AG08396 (cell line): ENCODE data around the gene IQGAP1.

ENCODE experiments used
- DNase-seq: peaks from one replicate; pipeline ENCODE4 v3.0.0; 2012; ENCODE audit warnings: low spot score, mixed read lengths

The IQGAP1 gene

GRCh38 chr15:90529371-90530249 lies 141.6 kb downstream of the IQGAP1 start, which contains the start of gene CRTC3:
Gene CRTC3 (plus strand): TSS chr15:90529923. CDS start chr15:90530072, 149 bp downstream.
- peak; percentile 90 for DNase-seq

GRCh38 chr15:90530250-90531051 lies 142.4 kb downstream of the IQGAP1 start:
- DNase-seq, result peak; percentile 81

DNA sequence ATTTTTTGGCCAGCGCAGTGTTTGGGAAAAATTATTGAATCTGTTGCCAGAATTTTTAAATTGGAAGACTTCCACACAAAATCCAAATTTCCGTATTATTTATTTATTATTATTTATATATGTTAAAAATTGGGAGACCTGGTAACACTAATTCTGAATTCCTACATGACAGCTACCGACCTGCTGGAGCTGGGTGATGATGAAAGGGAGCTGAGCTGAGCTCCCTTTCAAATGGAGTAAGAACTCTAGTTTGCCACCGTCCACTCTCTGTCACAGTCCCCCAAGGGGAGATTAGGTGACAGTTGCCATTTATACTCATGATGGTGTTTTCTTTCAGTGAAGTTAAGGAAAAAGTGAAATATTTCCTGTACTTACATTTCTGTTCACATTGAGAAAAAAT lies 143.1 kb downstream of the IQGAP1 start:
- peak; percentile 42 for DNase-seq

DNA sequence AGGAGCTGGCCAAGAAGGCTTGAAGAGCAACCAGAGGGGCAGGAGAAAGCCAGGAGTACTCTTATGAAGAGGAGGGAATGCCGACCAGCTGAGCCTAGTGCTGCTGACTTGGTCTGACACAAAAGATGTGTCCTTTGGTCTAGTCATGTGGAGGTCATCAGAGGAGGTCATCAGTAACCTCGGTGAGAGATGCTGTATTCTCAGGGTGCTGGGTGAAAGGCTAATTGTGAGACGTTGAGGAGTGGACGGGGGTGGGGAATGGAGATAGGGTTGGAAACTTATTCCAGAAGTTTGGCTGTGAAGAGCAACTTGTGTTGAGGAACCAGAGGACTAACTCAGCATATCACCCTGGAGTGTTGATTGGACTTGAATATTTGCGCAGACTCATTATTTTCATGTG lies 147.2 kb downstream of the IQGAP1 start:
- no peak for DNase-seq

GRCh38 chr15:90539789-90540188 lies 151.7 kb downstream of the IQGAP1 start:
- no peak for DNase-seq

GRCh38 chr15:90540768-90541167 lies 152.7 kb downstream of the IQGAP1 start:
- DNase-seq, result no peak

- no peak for DNase-seq
These were observed 157.1 kb downstream of the IQGAP1 start for GRCh38 chr15:90545095-90545494.

DNA sequence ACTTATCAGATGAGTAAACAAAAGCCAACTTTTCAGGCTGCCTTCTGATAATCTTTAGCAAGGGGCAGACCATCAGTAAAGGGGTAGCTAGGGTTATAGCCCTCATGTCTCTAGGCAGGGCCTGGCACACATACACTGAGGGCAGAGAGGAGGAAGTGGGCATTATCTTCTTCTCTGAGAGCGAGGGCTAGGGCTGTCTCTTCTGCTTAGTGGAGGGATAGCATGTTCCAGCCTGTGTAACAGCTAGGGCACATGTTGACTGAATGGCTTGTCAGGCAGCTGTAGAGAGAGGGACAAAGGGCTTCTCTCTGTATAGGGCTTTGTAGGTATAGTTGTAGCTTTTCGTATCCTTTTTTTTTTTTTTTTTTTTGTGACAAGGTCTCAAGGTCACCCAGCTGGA lies 159.5 kb downstream of the IQGAP1 start:
- no peak for DNase-seq

- no peak for DNase-seq
These were observed 162.9 kb downstream of the IQGAP1 start for GRCh38 chr15:90550919-90551318.
